EH (cell line): ENCODE measurements around the gene LGR6.

Experiments
- DNase-seq: peaks from one replicate; pipeline ENCODE4 v3.0.0-alpha.2; 2015; ENCODE audit warnings: low read depth

LGR6 gene

DNA sequence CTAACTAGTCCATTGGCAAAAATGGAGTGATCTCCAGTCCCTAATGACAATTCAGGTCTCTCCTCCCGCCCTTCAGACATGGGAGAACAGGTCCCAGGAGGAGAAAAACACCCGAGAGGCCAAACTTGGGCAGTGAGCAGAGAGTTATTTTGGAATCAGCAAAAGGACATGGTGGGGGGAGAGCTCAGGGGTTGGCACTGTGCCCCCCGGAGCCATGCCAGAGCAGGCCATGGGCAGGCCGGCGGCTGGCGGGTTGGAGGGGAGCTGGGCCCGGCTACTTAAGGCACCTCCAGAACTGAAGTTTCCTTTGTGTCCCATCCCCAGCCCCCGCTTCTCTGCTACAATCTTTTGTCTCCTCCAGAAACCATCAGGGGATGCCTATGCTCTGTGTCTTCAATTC is 7.1 kb downstream of the LGR6 start:
- DNase-seq, result no peak

DNA sequence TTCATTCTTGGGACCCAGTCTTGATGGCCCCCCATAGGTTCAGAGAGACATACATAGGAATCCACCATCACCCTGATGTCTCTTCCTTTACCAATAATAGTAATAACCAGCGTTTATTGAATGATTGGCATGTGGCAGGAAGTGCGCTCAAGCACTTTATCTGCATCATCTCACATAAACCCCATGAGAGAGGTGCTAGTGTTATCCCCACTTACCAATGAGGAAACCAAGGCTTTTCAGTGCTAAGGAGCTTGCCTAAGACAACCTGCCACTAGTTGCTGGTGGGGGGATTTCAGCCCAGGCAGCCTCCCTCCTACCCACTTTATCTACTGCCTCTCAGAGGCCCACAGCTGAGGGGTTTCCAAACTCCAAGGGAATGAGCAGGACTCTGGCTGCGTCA is 7.7 kb downstream of the LGR6 start:
- no peak for DNase-seq

DNA sequence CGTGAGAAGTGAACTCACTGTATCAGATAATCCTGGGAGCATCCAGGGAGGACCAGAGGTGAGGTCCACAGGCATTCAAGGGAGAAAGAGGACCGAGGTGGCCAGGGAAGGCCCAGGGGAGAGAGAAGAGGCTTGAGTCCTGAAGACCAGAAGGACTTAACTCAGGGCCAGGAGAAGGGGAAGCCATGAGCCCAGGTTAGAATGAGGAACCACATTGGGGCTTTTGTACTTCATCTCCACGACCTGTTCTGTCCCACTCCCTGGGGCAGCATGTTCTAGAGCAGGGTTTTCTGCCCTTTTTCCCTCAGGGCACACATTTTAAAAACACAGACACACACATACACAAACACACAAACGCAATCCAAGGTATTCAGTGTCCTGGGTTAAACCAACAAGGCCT is 8.4 kb downstream of the LGR6 start:
- DNase-seq, result no peak

DNA sequence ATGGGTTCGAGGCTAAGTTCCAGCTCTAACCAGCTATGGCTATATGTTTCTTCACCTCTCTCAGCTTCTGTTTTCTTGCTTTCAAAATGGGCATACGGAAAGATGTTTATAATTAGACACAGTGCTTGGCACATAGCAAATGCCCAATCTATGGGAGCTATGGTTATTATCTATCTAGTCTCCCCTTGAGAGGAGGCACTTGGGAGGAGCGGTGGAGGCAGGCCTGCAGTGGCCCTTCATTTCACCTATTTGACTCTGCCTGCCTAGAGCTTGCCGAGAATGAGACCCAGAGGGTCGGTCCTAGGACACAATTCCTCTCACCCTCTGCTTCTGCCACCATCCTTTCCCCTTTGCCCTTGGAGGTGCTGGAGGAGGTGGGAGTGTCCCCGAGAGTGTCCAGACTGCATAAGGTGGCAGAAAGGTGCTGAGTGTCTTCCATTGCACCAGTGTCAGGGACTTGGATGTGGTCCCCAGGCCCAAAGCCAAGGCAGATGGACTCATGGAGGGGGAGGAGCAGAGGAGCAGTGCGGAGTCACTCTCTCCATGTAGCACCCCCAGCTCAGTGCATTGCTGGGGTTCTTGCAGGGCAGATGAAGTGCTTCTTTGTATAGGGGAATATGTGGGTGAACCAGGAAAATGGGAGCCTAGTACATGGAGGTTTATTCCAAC is 9.0 kb downstream of the LGR6 start:
- DNase-seq, result no peak

DNA sequence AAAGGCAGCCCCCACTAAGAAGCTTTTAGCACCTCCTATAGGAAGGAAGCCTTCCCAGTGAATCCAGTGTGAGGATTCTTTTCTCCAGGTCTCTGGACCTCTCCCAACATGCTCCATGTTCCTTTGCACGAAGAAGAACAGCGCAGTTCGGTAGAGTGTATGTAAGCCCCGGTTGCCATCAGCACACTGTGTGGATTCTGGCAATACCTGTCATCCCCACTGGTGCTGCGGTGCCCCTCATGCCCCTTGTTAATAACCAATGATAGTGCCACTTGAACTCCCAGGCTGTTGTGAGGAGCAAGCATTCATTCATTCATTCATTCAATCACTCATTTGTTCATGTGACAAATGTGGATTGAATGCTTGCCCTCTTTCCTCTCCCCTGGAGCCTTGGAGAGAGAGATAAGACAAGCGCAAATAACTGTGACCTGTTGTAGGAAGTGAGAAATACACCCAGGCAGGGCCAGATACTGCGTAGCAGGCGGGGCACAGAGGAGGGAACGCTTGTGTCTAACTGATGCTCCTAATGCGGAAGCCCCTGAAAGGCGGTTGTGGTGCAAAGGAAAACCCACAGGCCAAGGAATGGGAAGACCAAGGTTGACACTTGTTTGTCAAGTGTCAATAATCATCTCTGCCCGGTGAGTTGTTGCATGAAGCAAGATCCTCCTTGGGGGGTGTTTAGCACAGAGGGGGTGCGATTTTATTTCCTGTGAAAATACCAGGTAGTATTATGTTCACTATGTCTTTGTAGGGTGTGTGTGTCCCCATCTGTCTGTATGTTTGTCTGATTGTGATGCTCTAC is 9.8 kb downstream of the LGR6 start:
- no peak for DNase-seq

DNA sequence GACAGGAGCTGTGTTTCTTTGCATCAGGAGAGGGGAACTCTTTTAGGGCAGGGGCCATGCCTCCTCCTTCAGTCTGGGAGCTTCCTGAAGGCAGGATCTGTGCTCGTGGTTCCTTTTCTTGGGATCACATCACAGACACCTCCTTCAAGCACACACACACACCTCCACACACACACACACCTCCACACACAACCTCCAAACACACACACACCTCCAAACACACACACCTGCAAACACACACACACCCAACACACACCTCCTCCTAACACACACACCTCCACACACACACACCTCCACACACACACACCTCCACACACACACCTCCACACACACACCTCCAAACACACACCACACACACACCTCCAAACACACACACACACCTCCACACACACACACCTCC is 10.5 kb downstream of the LGR6 start:
- DNase-seq, result no peak

DNA sequence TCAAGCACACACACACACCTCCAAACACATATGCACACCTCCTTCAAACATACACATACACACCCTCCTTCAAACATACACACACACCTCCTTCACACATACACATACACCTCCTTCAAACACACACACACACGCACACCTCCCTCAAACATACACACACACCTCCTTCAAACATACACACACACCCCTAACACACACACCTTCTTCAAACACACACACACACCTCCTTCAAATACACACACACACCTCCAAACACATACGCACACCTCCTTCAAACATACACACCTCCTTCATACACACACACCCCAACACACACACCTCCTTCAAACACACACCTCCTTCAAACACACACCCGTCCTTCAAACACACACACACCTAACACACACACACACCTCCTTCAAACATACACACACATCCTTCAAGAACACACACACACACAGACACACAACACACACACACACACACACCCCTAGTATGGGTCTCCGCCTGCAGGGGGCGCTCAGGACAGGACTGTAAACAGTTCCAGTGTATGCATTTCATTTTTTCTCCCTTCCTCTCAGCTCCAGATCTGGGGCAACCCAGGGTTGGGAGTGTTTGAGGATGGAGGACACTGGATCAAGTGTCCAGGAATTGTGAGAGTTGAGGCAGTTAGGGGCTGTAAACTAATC is 12.1 kb downstream of the LGR6 start:
- no peak for DNase-seq

DNA sequence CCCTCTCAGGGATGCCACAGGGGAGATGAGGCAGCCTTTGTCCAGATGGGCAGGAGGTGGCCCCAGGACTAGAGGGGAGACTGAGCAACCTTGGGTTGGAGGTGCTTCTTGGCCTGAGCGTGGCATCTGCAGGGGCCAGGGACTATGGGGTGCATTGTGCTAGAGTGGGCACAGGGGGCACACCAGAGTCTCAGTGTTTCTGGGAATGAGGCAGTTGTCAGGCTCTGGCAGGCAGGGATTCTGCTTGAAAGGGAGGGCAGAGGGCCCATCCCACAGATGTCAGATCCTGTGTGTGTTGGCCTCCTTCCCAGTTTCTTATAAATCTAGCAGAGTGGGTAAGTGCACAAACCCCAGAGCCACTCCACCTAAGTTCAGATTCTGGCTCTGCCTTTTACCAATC is 13.7 kb downstream of the LGR6 start:
- DNase-seq, result peak; percentile 72

DNA sequence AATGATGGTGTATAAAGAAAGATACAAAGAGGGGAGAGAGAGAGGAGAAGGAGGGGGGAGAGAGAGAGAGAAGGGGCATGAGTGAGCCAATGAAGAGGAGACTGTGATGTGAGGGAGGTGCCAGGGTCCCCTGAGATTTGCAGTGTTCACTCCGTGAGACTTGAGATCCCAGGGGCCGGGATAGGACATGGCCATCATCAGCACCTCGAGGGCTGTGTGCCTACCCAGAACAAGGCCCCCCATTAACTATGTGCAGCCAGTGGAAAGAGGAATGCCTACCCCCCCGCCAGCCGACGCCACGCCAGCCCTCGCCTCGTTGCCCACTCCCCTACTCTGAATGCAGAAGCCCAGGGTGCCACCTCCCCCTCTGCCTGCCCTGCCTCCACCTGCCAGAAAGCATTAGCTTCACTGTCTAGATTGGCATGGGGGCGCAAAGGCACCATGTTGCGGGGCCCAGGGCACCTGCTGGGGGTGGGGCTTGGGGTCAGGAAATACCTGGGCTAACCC is 14.8 kb downstream of the LGR6 start:
- DNase-seq, result no peak

DNA sequence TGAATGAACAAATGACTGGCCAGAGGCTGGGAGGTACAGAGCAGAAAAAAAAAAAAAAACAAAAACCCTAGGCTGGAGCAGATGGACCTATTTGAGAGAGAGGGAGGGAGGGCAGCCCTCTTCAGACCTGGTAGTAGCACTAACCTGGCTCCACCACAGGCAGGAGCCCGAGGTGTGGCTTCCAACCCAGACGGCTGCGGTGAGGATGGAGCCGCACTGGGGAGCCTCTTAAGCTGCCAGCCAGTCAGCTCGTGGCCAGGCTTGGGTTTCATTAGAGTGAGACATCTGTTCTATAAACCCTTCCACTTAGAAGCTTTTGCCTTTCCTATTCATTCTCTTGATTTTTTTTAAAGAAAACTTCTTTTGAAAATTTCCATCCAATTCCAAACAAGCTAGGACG is 16.8 kb downstream of the LGR6 start:
- peak; percentile 26 for DNase-seq

DNA sequence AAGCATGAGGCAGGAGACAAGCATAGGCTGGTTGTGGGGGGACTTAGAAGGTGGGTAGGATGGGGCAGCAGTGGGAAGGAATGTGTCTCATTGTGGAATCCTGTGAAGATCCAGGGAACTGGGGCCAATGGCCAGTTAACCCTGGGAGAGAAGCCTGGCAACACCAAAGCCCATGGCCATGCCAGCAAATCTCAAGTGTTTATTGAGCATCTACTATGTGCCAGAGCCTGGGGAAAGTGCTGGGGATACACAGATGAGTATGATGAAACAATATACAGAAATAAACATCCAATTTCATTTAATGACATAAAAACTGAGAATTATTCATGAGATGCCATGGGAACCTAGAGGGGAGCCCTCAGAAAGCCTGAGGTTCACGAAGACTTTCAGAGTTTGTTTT is 17.4 kb downstream of the LGR6 start:
- DNase-seq, result no peak

DNA sequence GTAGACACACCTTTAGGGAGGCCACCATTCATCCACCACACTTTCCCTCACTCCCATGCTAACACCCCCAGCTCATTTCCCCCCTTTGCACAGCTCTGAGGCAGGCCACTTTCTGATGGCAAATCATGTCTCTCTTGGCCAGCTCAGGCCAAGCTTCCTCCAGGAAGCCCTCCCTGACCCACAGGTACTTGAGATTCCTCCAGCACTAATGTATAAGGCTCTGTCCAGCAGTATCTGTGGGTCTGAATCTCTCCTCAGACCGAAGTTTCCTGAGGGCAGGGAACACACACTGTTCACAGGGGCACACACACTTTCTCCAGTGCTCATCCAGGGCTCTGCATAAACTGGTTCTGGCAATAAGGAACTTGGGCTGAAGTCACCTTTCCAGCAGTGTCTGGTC is 19.2 kb downstream of the LGR6 start:
- DNase-seq, result no peak

DNA sequence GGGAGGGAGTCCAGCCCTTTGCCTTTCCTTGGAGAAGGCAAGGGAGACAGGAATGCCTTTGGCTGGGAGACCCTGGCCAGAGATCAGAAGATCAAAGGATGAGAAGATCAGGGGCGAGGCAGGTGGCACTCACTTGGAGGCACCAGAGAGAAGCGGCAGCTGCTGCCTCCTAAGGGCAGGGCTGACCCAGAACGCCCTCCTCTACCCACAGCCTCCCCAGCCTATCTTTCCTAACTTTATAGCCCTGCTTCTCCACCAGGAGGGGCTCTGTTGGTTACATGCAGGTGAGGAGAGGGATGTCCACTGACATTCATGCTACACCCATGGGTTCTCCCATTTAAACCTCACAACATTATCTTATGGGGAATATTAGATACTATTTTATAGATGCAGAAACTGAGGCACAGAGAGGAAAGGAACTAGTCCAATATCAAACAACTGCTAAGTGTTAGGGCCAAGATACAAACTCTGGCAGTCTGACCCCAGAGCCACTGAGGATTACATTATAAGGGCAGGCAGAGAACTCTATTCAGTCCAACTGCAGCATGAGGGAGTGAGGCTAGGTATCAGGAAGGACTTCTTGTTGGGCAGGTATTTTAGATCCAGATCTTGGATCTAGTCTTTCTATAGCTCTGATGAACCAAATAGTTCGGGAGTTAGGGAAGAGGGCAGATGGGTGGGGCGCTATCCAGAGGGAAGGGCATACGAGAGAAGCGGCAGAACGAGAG is 19.9 kb downstream of the LGR6 start:
- no peak for DNase-seq

DNA sequence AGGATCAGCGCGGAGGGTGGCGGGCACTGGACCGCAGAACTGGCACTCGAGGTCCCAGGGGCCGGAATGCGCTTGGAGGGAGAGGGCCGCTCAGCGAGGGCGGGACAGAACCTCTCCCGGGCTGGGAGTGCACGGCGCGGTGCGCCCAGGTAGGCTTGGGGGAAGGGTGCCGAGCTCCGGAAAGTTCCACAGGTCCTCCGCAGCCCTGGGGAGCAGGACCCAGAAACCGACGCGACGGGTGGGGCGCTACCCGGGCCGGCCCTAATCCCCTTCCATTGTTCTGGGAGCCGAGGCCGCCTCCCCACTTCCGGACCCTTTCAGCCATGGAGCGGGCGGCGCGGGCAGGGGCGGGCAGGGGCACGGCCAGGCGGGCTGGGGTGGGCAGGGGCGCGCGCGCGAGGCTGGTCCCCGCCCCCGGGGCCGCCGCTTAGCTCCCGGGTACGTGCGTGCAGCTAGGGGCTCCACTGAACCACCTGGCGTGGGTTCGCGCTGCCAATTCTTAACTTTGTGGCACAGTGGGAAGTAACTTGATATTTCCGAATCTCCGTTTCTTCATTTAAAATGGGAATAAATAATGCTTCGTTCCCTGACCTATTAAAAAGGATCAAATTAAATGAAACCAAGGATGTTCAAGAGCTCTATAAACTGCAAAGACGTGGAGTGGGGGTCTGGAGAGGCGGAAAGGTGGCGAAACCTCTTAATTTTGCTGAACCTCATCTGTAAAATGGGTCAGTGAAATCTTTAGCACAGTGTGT is 20.7 kb downstream of the LGR6 start:
- DNase-seq, result no peak

DNA sequence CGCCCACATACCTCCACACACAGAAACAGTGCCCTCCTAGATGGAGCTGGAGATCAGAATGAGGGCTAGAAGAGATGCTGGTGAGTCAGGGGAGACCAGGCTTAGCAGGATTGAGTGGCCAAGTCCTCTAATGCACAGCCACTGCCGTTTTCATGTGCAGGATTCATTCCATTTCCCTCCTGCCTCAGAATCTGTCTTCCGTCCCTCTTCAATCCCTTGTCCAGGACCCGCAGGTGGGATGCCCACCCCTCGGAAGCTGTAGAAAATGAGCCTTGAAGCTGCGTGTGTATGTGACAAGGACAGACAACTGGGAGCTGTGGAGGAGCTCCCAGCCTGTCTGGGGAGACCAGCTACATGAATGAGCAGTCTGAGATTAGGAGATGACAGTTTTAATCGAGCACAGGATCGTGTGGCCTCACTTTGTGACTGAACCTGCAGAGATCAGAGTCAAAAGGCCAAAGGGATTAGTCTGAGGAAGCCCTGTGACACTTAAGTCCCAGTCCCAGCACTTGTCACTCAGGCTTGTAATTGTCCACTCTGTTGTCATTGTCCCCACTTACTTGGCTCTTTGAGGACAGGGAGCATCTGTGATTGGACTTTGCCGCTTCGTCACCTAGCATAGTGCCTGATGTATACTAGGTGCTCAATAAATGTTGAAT is 22.0 kb downstream of the LGR6 start:
- no peak for DNase-seq

DNA sequence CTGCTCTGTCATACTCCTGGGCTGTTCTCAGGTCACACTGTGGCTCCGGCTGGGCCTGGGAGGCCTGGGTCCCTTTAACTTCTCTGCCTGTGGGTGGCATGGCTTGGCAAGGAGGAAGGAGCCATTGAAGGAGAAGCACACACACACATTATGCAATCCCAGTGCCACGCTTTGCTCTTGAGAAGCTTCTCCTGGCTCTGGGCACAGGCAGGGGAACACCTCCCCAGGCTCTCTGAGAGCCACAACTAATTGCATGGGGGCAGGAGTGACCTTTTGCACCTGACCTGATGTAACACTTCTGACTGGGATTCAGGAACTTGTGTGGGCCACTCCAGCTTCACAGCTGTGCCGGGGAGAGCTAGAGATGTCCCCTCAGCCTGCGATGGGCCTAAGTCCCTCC is 23.1 kb downstream of the LGR6 start:
- DNase-seq, result no peak

DNA sequence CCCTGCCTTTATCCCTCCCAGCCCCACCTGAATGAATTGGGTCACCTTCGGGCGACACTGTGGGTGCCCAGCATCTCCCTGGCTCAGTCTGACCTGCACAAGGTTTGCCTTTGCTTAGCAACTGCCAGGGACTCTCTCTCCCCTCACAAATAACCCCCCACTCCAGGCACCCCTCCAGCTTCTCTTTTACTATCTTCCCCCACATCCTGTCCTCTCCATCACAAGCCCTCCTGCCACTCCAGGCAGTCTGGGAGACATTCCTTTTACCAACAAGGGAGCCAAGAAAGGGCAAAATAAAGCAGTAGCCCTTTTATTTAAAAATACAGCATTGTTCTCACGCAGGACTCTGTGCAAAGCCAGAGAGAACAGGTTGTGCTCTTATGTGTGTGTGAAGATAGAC is 23.9 kb downstream of the LGR6 start:
- no peak for DNase-seq

DNA sequence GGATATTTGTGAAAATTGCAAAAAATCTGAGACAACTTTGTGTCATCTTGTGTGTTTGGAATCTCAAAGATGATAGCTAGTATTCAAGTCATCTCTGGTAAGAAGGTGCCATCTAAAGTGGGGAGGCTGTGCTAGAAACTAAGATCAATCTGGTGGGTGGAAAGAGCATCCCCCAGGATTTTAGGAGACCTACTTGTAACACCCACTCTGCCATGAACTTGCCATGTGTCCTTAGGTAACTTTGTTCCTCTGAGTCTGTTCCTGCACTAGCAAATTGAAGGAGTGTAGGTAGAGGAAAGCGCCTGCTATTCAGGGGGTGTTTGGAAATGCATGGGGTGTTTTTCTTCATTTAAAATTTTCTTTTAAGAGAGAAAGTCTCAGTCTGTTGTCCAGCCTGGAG is 24.4 kb downstream of the LGR6 start:
- no peak for DNase-seq

DNA sequence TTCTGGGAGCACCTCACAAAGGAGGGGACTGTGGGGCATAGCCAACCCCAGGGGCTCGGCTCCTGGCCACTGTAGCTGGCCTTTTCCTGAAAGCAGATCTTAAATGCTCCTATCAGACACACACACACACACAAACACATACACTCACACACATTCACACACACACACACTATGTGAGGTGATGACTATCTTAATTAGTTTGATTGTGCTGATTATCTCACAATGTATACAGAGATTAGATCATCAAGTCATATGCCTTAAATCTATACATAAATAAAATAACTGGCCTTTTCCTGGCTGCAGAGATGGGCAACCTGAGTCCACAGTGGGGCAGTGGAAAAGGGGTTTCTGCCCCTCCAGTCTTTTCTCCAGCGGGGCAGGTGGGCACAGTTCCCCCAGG is 27.1 kb downstream of the LGR6 start:
- DNase-seq, result no peak

DNA sequence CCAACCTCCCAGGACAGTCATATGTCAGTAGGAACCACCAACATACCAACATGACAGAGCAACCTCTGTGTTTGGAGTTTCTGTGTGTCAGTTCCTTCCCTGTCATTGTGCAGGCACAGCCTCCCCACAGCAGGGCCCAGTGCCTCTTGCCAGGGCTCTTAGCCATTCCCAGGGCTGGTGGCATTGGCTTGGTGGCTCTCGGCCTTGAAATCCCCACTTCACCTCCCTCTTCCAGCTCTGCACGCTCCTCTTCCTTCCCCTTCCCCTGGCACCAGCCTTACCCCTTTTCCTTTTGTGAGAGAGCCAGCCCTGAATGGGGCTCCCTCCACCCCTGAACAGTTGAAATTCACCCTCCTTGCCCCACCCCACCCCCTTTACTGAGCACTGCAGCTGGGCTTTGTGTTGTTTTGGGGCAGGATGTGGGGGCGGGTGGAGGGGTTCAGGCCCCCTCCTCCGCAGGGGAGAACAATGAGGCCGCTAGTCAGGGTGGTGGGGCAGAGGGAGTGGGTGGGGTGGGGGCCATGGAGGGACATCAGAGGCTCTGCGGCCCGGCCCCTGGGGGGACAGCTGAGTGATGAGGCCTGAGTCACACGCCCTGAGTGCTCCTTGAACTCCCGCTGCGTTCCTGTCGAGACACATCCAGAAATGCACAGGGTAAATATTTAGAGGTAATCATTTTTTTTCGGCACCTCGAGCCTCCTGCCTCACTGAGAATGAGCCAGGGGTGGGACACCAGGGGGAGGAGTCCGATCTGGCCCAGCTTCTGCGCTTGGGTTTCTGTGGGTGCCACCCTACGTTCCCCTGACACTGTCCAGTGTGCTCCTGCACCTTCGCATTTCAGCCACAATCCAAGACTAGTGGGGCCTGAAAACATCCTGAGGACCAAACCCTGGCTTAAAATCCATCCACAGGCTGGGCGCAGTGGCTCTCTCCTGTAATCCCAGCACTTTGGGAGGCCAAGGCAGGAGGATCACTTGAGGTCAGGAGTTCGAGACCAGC is 28.6 kb downstream of the LGR6 start:
- DNase-seq, result no peak
